K562 (cell line): ENCODE measurements around the gene ATP5F1A. TPM values are rescaled to one million over a fixed set of nuclear protein-coding genes. Genes with fewer than 3 reads are reported as not detected.

Source experiments
- ATAC-seq: fragments of 200-7000 bp; cut with Tn5 transposase; 3 replicates; pipeline ENCODE4 v1.9.1; 2020; ENCODE audit warnings: moderate library complexity
- BruUV-seq: library from RNA; stranded (reverse); fragments of 400-500 nt; replicated peaks from 2 replicates; lab custom pipeline; 2021; lab: Mats Ljungman, UMichigan
- CTCF ChIA-PET: fragments of 300-600 bp; formaldehyde crosslinking; extraction: SDS; loops from one replicate; lab custom pipeline; 2021; ENCODE audit warnings: low intra/inter-chr PET ratio; lab: Yijun Ruan, JAX
- POLR2A ChIA-PET: fragments of 300-600, 350-650 bp; sonication (Branson Sonifier 250); formaldehyde crosslinking; extraction: SDS; loops from one replicate; lab custom pipeline; 2021; ENCODE audit warnings: antibody characterized with exemption, inconsistent platforms; lab: Yijun Ruan, JAX
- DNase-seq, 4 experiments: peaks; one replicate each; pipeline versions ENCODE4 v3.0.0 to v3.0.0-alpha.2; 2011 to 2018; ENCODE audit warnings: low spot score in 3 of 4, mixed read lengths in 3 of 4; ENCODE audit errors: extremely low read depth in 1 of 4
- FAIRE-seq: peaks from 2 replicates; lab custom pipeline; 2011; peaks lifted over from hg19 to GRCh38; lab: Jason Lieb, UNC
- H2AFZ ChIP-seq: 2 replicates; pipeline ENCODE4 v1.6.0; 2011; ENCODE audit warnings: low read depth, low read length, control low read depth, inconsistent platforms
- H3K27ac ChIP-seq: fragments of 200-600 bp; 3 replicates; pipeline ENCODE4 v1.8.0; 2011; ENCODE audit warnings: low read depth, mild to moderate bottlenecking, control low read depth, inconsistent platforms, low read length, moderate library complexity, mixed read lengths; ENCODE audit errors: extremely low read depth
- H3K27me3 ChIP-seq, 2 experiments: fragments of 300-600 bp in 1 of 2; 2 replicates in 1 of 2; 3 replicates in 1 of 2; pipeline versions ENCODE4 v1.6.0 to v1.8.0; 2011; ENCODE audit warnings: inconsistent platforms in 2 of 2, low read length in 2 of 2, mild to moderate bottlenecking in 1 of 2, mixed read lengths in 1 of 2, moderate library complexity in 1 of 2; ENCODE audit not compliant: control insufficient read depth in 2 of 2, insufficient read depth in 2 of 2
- H3K36me3 ChIP-seq: fragments of 300-600 bp; 3 replicates; pipeline ENCODE4 v1.8.0; 2011; ENCODE audit warnings: mild to moderate bottlenecking, low read length, inconsistent platforms; ENCODE audit not compliant: control insufficient read depth, insufficient read depth
- H3K4me1 ChIP-seq, 2 experiments: fragments of 200-600 bp in 1 of 2; replicated peaks in 1 of 2; 2 replicates in 1 of 2; 3 replicates in 1 of 2; pipeline versions ENCODE4 v1.5.1 to v1.8.0; 2011; ENCODE audit warnings: inconsistent platforms in 2 of 2, low read length in 2 of 2, mild to moderate bottlenecking in 1 of 2, mixed read lengths in 1 of 2, moderate library complexity in 1 of 2; ENCODE audit not compliant: control insufficient read depth in 2 of 2, insufficient read depth in 2 of 2
- H3K4me2 ChIP-seq: 2 replicates; pipeline ENCODE4 v1.6.1; 2011; ENCODE audit warnings: low read length, control low read depth, inconsistent platforms, mixed read lengths; ENCODE audit not compliant: insufficient read depth
- H3K4me3 ChIP-seq: fragments of 200-600 bp; sonication (generic), shearing (Covaris generic); 2 replicates; pipeline ENCODE4 v1.5.1; 2016; ENCODE audit warnings: control low read depth, inconsistent platforms
- H3K79me2 ChIP-seq: fragments of 200-600 bp; 3 replicates; pipeline ENCODE4 v1.8.0; 2011; ENCODE audit warnings: low read length, inconsistent platforms; ENCODE audit not compliant: control insufficient read depth, insufficient read depth
- H3K9ac ChIP-seq, 2 experiments: 2 replicates each; pipeline versions ENCODE4 v1.6.0 to v1.6.1; 2011; ENCODE audit warnings: low read depth in 2 of 2, low read length in 2 of 2, control low read depth in 1 of 2, inconsistent platforms in 1 of 2, mild to moderate bottlenecking in 1 of 2, mixed read lengths in 1 of 2; ENCODE audit not compliant: insufficient read depth in 1 of 2
- H3K9me1 ChIP-seq: one replicate; pipeline ENCODE4 v1.6.0; 2011; ENCODE audit warnings: inconsistent platforms, mild to moderate bottlenecking, low read length, moderate library complexity; ENCODE audit not compliant: control insufficient read depth, insufficient read depth
- H3K9me3 ChIP-seq: replicated peaks from 2 replicates; pipeline ENCODE4 v1.5.1; 2011; ENCODE audit warnings: low read depth, low read length, inconsistent platforms; ENCODE audit not compliant: control insufficient read depth, insufficient read depth
- H4K20me1 ChIP-seq: replicated peaks from 2 replicates; pipeline ENCODE4 v1.6.1; 2011; ENCODE audit warnings: low read length, inconsistent platforms, mixed read lengths; ENCODE audit not compliant: control insufficient read depth, insufficient read depth
- FOSL1 ChIP-seq: fragments of 200-800 bp; sonication (Bioruptor generic); conservative IDR thresholded peaks from 2 replicates; pipeline ENCODE4 v1.6.1; 2016; ENCODE audit warnings: missing genetic modification characterization, missing compliant biosample characterization
- KDM2B ChIP-seq: fragments of 250-450 bp; sonication (Bioruptor Pico); IDR thresholded peaks from 2 replicates; pipeline ENCODE4 v1.8.0; 2021; ENCODE audit warnings: mild to moderate bottlenecking, moderate library complexity
- NR2F6 ChIP-seq: fragments of 450-650 bp; formaldehyde crosslinking; IDR thresholded peaks from 2 replicates; pipeline ENCODE4 v1.4.0; 2020; ENCODE audit warnings: mild to moderate bottlenecking
- SNRNP70 ChIP-seq: fragments of 200-400 bp; formaldehyde crosslinking; optimal IDR thresholded peaks from 2 replicates; pipeline ENCODE3; 2017; ENCODE audit warnings: low read depth, low read length
- ZBTB33 ChIP-seq: sonication (generic); formaldehyde crosslinking; IDR thresholded peaks from 2 replicates; pipeline ENCODE4 v1.8.1; 2023; ENCODE audit warnings: mild to moderate bottlenecking, missing genetic modification reagents
- ZC3H11A ChIP-seq: IDR thresholded peaks from 2 replicates; pipeline ENCODE4 v1.6.1; 2012; ENCODE audit warnings: low read depth, low read length, improper control_type of control experiment
- ZNF121 ChIP-seq: sonication (generic); formaldehyde crosslinking; conservative IDR thresholded peaks from 2 replicates; pipeline ENCODE4 v1.8.0; 2022; ENCODE audit warnings: missing genetic modification reagents
- ZNF212 ChIP-seq: fragments of 450-650 bp; formaldehyde crosslinking; IDR thresholded peaks from 2 replicates; pipeline ENCODE4 v1.4.0; 2020; ENCODE audit warnings: mild to moderate bottlenecking
- ZNF316 ChIP-seq: fragments of 450-650 bp; IDR thresholded peaks from 2 replicates; pipeline ENCODE4 v1.6.1; 2016
- ZNF699 ChIP-seq: fragments of 250-450 bp; sonication (Bioruptor Pico); IDR thresholded peaks from 2 replicates; pipeline ENCODE4 v1.8.0; 2021; ENCODE audit warnings: mild to moderate bottlenecking, moderate library complexity; ENCODE audit not compliant: insufficient replicate concordance
- ZNF76 ChIP-seq: fragments of 250-450 bp; sonication (Bioruptor Pico); IDR thresholded peaks from 2 replicates; pipeline ENCODE4 v1.4.0; 2020; ENCODE audit warnings: mild to moderate bottlenecking, moderate library complexity, borderline replicate concordance
- WGBS: fragments of 100-300 bp; shearing (Covaris generic); methylation state at CpG from one replicate; pipeline ENCODE4 v1.1.6; 2016; ENCODE audit warnings: low coverage, mixed read lengths; ENCODE audit not compliant: insufficient coverage; ENCODE audit errors: missing lambda C conversion rate; 5-methylcytosine and 5-hydroxymethylcytosine counted together
- in situ Hi-C: fragments of 300-500 bp; cut with MboI; formaldehyde crosslinking; loops from 4 replicates; pipeline ENCODE4 v1.15.0; 2018; ENCODE audit warnings: inconsistent platforms, mixed read lengths
- intact Hi-C: fragments of 100-400 bp; cut with micrococcal nuclease; formaldehyde crosslinking; loops from 2 replicates; pipeline ENCODE4 v1.14.2; 2022
- polyA plus RNA-seq, 8 experiments: library from polyadenylated mRNA; depleted of rRNA in 4 of 8; stranded (reverse) in 5 of 8; unstranded in 3 of 8; fragments of >200 nt; fragmentation: Nextera tagmentation in 2 of 8; fragmentation: Illumina TruSeq in 1 of 8; extraction: Ambion mirVana in 2 of 8; extraction: Trizol in 1 of 8; gene quantifications; 2 replicates each; pipeline versions ENCODE4 v1.2.1 to v1.2.3, GENCODE V29; 2011 to 2014; ENCODE audit warnings: inconsistent platforms in 1 of 8, missing spikeins in 1 of 8
- total RNA-seq, 7 experiments: library from RNA; depleted of rRNA in 6 of 7; stranded (reverse); fragments of >200 nt in 6 of 7; fragmentation: Illumina TruSeq in 2 of 7; extraction: Trizol in 2 of 7; gene quantifications; 2 replicates each; pipeline versions ENCODE4 v1.2.1 to v1.2.3, GENCODE V29; 2011 to 2021; ENCODE audit warnings: low replicate concordance in 1 of 7

ATP5F1A gene
- total and polyA plus RNA-seq, 9 of the 15 experiments (the other 6 are each of a cell fraction or from before 2014, with no cell fraction given), result 377 to 762 (median 490) TPM

DNA sequence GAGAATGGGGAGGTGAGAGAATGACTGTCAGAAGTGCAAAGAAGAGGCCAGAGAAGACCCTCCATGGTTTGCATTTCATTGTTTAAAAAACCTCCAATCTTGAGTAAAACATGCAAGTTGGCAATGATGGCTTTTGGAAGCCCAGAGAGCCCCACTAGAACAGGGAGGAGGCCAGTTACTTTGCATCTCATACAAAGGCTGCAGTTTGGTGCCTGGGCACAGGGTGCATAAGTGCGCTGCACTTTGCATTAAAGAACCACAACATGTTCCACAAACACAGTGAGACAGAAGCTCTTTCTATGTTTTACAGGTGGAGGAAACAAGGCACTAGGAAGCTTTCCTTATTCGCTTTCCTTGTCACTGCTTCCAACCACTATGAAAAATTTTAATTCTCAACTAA is 51.4 kb downstream of the ATP5F1A start (continued):
- TF ChIP-seq ZBTB33 (CRISPR knock-in tag) (no peak), KDM2B (no peak), ZNF76 (CRISPR knock-in tag) (no peak), ZNF121 (no peak), ZC3H11A (no peak), FOSL1 (tag) (no peak), ZNF699 (no peak), NR2F6 (CRISPR knock-in tag) (no peak), SNRNP70 (no peak), ZNF316 (no peak)

- Histone ChIP-seq H3K9me1 (no peaks in the 10 kb centered on the region), H2AFZ (no peak overlapping the region), H3K9me3 (no peaks in the 10 kb centered on the region), H3K4me1 (peaks cover 2 to 16% of the 10 kb centered on the region in 2 experiments; a peak in 4 of 5 replicates), H3K27me3 (no peaks in the 10 kb centered on the region), H3K4me2 (no peak overlapping the region), H3K36me3 (no peaks in the 10 kb centered on the region), H3K79me2 (peaks cover 42% of the 10 kb centered on the region), H3K9ac (no peak overlapping the region), H3K4me3 (no peak overlapping the region), H4K20me1 (no peaks in the 10 kb centered on the region), H3K27ac (no peak overlapping the region)
- no peak for FAIRE-seq
- POLR2A ChIA-PET, result interaction anchor here (1.0 kb wide), 1 partner anchor 21 kb away, joined by 6 read pairs; no protein-coding TSS in a partner anchor
- BruUV-seq, result no TSS peak
- 93% methylated on average over 6 of the region's 6 CpGs for WGBS
- peak; percentile 74 for ATAC-seq
- DNase-seq, result no peak
- in situ Hi-C loops (no loop called here), intact Hi-C loops (no loop called here)
- CTCF ChIA-PET, result no interaction called here
- TF ChIP-seq ZNF212 (no peak), ZC3H11A (no peak)
Observed at GRCh38 chr18:46046126-46046525, 52.0 kb downstream of the ATP5F1A start.
